Measurements from ENCODE around the gene PTCD2.

DNA sequence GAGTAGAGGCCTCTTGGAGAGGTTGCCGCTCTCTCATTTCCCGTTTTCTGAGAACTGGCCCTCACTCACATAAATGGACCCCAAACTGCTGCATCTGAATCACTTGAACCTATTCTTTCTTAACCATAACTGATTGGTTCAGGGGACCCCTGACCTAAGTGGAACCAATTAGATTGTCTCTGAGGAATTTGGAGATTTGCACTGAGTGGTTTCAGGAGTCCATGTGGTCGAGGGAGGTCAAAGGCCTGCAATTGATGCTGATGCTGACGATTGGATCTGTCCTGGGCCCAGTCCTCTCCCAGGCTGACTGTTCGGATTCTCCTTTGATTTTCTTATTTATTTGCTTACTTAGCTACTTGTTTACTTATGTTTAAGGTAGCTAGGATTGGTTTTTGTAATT lies 88.0 kb downstream of the PTCD2 start:
- TF ChIP-seq CTCF (IDR thresholded peaks at IDR 0.05) (no peak), POLR2A (IDR thresholded peaks at IDR 0.05) (no peak)

All from right lobe of liver (tissue), 4 donors.